GM19324 (cell line): ENCODE results near the gene PSMB2.

Experiments
- ATAC-seq: cut with Tn5 transposase; IDR thresholded peaks from one replicate; pipeline ENCODE4 v1.9.1; 2021; ENCODE audit warnings: mild to moderate bottlenecking, moderate library complexity; ENCODE audit not compliant: unreplicated experiment, low FRiP score

Gene PSMB2

GRCh38 chr1:35574655-35575415 is 66.5 kb downstream of the PSMB2 start:
- no peak for ATAC-seq

GRCh38 chr1:35574125-35574654 is 67.1 kb downstream of the PSMB2 start:
- ATAC-seq: no peak

GRCh38 chr1:35573198-35574124 is 67.9 kb downstream of the PSMB2 start, which contains the start of gene TFAP2E:
Gene TFAP2E (plus strand): TSS chr1:35573314. CDS start chr1:35573578, 264 bp downstream.
- no peak for ATAC-seq

- ATAC-seq: no peak
Observed at GRCh38 chr1:35572296-35572695, 69.0 kb downstream of the PSMB2 start.

GRCh38 chr1:35571263-35571662 is 70.1 kb downstream of the PSMB2 start:
- no peak for ATAC-seq

GRCh38 chr1:35570589-35571137 is 70.7 kb downstream of the PSMB2 start:
- ATAC-seq: no peak

- ATAC-seq: no peak
Observed at GRCh38 chr1:35569936-35570335, 71.4 kb downstream of the PSMB2 start.

GRCh38 chr1:35568975-35569395 is 72.3 kb downstream of the PSMB2 start:
- no peak for ATAC-seq

GRCh38 chr1:35567947-35568558 is 73.3 kb downstream of the PSMB2 start:
- no peak for ATAC-seq

GRCh38 chr1:35565742-35566133 is 75.6 kb downstream of the PSMB2 start:
- ATAC-seq: no peak

GRCh38 chr1:35564884-35565741 is 76.2 kb downstream of the PSMB2 start:
- ATAC-seq: no peak

- no peak for ATAC-seq
Observed at GRCh38 chr1:35564037-35564883, 77.1 kb downstream of the PSMB2 start.

GRCh38 chr1:35563166-35563565 is 78.2 kb downstream of the PSMB2 start:
- no peak for ATAC-seq

- ATAC-seq: no peak
Observed at GRCh38 chr1:35561972-35562680, 79.2 kb downstream of the PSMB2 start.

- ATAC-seq: no peak
Observed at GRCh38 chr1:35561297-35561971, 79.9 kb downstream of the PSMB2 start.

- no peak for ATAC-seq
Observed at GRCh38 chr1:35560256-35561225, 80.8 kb downstream of the PSMB2 start.
